GM19463 (cell line): Measurements from ENCODE around the gene GPR137.

Source experiments
- ATAC-seq: cut with Tn5 transposase; IDR thresholded peaks from one replicate; pipeline ENCODE4 v1.9.1; 2021; ENCODE audit warnings: mild to moderate bottlenecking, moderate library complexity; ENCODE audit not compliant: unreplicated experiment

Gene GPR137, protein sequence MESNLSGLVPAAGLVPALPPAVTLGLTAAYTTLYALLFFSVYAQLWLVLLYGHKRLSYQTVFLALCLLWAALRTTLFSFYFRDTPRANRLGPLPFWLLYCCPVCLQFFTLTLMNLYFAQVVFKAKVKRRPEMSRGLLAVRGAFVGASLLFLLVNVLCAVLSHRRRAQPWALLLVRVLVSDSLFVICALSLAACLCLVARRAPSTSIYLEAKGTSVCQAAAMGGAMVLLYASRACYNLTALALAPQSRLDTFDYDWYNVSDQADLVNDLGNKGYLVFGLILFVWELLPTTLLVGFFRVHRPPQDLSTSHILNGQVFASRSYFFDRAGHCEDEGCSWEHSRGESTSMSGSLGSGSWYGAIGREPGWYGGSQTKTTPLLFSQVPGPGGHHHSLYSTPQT

DNA sequence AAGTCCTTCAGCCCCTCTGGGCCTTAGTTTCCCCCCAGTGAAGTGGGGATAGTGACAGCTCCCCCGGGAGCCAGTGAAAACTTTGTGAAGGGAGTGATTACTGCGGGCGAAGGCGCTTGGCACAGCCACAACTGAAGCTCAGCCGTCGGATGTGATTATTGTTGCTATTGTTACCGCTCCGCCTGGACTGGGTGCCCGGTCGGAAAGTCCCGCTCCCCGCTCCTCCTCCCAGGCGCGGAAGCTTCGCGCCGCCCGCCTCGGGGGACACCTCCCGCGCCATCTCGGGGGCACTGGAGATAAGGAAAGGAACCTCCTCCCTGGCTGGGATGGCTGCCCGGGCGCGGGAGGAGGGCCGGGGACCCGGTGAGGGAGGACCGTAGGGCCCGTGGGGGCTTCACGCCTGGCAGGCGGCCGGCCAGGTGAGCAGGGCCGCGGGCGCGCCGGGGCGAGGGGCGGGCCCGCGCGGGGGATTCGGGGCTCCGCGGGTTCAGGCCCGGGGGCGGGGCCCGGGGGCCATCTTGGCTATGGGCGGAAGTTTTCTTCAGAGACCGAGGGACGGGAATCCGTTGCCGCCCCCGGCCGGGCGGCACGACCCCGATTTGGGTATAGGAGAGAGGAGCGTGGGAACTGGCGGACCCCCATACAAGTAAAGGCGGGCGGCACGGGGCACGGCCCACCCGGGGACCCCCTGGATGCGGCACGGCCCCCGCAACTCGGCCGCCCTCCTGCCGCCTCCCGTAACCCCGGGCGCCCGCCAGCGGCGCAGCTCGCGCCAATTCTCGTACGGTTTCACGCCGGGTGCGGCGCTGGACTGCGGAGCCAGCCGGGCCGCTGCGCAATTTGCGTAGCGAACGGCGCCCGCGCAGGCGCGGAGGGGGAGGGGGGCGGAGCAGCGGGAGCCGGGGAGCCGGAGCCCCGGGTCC lies at the start of gene GPR137:
Gene GPR137, plus strand, starts transcription at position 887 of the 923 bp plus-strand sequence. CDS start 677 bp downstream, outside the sequence.
- peak; percentile 53 for ATAC-seq

DNA sequence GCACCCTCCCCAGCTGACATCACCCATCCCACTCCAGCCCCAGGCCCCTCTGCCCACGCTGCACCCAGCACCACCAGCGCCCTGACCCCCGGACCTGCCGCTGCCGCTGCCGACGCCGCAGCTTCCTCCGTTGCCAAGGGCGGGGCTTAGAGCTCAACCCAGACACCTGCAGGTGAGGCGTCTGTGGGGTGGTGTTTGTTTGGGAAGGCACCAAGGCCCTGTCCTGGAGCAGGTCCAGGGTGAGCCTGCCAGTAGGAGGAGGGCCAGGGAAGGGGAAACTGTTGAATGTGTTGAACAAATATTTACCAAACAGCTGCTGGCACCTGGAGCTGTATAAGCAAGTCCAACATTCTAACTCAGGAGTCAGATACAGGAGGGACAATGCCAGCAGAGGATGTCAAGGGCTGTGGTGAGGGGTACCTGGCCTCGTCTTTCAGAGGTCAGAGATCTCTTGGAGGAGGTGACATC lies 48.1 kb upstream of the GPR137 start:
- ATAC-seq = no peak

DNA sequence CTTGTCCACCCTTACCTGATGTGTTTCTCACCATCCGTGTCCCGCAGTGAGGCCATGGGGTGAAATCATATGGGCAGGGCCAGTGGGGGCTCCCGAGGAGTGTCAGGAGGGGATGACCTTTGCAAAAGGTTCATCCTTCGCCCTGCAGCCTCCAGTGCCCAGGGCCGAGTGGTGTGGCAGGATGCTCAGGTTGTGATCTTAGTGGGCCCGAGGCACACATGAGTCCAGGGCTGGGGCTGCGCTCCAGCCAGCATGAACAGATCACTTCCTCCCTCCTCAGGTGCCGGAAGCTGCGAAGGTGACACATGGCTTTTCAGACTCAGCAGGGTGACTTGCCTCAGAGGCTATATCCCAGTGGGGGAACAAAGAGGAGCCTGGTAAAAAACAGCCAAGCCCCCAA lies 47.6 kb upstream of the GPR137 start:
- no peak for ATAC-seq

DNA sequence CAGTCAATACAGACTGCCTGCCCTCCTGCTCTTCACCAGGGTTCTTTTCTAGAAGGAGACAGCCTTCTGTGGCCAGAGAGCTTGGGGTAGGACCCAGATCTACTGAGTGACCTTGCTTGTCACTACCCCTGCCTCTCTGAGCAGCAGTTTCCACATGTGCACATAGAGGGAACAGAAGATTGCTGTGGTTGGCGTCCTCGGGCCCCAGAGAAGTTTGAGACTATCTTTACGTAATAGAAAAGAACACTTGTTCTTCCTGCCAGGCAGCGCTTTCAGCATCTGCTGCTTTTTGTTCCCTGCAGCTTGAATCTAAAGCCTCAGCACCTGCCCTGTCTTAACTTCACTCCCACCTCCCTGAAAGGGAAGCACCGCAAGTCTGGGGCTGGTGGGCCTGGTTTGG lies 46.6 kb upstream of the GPR137 start:
- ATAC-seq = no peak

DNA sequence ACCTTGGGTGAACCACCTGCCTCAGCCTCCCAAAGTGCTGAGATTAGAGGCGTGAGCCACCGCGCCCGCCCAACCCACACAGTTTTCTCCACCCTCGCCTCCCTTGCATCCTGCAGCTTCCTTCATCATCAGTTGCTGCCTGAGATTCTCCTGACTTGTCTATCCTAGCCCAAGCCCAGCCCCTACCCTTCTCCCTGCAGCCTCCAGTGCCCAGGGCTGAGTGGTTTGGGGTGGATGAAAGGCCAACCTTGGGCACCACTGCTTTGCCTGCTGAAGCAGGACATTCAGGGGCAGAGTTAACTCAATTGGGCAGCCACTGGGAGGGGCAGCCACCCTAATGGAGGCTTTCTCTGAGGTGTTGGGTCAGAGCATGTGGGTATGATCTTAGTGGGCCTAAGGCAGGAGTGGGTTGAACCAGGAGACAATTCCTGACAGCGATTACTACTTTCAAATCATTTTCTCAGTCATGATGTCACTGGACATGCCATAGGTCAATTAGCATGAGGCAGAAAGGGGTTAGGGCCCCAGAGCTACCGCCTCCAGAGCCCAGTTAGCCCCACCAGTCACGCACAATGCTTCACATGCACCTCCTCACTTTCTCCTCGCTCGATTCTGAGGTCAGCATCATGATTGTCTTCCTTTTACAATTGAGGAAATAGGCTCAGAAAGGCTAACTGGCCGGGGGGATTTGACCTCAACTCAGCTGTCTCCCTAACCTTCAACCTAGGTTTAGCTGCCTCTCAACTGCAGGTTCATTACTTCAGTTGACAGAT lies 45.8 kb upstream of the GPR137 start:
- ATAC-seq = no peak

DNA sequence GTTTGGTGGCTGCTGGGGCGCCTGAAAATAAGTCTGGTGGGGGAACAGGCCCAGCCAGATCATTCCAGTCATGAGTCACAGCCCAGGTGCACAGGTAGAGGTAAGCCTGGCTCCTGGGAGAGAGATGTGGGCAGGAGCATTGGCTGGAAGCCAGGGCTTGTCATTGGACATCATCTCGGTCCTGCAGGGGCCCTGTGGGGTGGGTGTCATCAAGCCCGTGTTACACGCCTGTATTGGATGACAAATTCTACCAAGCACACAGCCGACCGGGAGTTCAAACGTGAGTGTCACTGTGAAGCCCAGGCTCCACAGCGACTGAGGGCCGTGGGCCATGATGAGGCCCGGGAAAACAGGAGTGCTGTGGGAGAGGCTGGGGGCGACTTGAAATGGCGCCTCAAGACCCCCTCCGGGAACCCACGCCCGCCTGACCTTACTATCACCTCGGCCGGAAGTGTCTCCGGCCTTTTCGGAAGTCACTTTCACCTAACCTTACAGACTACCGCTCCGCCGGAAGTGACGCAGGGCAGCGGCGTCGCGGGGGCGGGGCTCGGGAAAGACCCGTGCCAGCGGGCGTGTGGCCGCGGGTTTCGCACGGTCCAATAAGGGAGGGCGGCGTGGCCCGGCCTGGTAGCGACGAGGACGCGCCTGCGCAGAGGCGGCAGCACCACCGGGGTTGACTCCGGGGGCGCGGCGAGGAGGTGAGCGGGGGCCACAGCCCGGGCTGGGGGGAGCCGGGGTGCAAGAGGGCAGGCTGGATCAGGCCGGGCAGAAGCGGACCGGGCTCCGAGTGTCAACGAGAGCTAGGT lies 45.0 kb upstream of the GPR137 start, which contains the start of gene FKBP2:
Gene FKBP2, plus strand, starts transcription at position 661 of the 806 bp plus-strand sequence. CDS start 1,293 bp downstream, outside the sequence.
- peak; percentile 38 for ATAC-seq

DNA sequence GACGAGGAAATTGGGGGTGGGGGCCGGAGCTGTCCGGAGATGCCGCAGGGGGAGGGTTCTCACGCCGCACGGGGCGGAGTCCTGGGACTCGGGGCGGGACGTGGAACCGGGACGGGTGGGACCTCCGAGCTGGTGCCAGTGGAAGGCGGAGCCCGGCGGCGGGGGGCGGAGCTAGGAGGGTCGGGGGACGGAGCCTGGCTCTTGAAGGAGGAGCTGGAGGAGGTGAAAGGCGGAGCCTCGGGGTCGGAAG lies 44.5 kb upstream of the GPR137 start:
- ATAC-seq = peak; percentile 67

DNA sequence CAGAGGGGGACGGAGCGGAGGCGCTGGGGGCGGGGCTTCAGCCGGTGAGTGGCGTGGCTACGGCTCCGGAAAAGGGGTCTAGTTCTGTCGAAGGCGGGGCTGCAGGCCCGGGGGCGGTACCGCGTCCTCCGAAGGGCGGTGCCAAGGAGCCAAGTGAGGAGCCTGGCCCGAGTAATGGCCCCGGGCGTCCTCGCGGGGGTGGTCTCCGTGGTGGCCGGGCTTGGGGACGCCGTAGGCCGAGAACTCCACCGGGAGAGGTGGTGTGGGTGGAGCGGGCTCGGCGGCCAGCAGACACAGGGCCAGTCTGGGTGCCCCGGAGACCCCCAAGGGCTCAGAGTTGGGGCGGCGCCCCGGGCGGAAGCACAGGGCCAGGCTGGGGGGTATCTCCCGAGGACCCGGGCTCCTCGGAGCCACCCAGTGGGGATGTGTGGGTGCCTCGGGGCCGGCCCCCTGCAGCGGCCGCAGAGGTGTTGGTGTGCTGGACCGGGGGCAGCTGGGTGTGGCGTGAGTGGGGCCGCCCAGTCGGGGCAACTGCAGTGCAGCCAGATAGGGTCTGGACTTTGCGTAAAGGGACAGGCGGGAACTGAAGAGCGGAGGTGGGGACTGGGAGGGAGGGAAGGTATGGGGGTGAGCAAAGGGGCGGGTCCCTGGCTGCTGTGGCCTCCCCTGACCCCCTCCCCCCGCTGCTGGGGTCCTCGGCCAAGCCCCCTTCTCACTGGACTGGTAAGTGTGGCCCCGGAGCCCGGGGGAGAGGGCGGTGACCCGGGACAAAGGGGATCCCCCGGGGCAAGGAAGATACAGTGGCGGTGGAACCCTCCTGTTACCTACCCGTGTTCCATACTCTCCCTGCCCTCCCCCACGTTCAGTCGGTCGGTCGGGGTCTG lies 43.9 kb upstream of the GPR137 start:
- ATAC-seq = peak; percentile 3

DNA sequence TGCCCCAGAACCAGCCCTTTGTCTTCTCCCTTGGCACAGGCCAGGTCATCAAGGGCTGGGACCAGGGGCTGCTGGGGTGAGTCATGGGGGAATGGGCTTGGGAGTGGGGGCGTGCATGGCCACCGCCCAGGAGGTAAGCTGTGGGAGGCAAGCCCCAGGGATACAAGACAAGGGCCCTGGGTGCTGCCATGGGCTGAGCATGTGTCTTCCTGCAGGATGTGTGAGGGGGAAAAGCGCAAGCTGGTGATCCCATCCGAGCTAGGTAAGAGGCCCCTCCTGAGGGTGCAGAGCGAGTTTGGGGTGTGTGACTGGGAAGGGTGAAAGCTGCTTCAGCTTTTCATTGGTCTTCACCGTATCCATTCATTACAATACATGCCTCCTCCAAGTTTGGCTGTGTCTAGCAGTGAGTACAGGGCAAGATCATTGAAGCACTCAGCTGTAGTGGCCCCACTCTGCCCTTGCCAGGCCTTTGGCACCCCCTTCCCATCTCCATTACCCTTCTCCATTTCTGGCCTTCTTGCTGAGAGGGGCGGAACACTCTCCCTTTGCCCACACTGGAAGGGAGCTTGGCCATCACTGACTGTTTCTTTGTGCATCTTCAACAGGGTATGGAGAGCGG lies 42.3 kb upstream of the GPR137 start:
- ATAC-seq = no peak

DNA sequence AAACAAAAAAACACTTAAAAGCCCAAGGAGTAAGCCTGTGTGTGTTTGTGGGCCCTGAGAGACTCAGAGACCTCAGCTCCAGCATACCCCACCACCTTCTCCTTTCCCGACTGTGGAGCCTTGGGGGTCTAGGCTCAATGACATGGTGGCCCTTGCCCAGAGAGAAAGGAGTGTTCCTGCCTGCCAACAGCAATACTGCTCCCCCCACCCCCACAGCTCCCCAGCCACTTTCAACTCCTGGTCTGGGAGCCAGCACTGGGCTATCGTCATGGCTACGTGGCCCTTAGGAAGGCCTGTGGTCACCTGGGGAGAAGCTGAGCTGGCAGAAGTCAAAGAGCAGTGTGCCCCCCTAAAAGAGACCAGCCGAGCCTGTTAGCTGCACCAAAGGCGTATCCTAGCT lies 41.5 kb upstream of the GPR137 start:
- ATAC-seq = no peak

DNA sequence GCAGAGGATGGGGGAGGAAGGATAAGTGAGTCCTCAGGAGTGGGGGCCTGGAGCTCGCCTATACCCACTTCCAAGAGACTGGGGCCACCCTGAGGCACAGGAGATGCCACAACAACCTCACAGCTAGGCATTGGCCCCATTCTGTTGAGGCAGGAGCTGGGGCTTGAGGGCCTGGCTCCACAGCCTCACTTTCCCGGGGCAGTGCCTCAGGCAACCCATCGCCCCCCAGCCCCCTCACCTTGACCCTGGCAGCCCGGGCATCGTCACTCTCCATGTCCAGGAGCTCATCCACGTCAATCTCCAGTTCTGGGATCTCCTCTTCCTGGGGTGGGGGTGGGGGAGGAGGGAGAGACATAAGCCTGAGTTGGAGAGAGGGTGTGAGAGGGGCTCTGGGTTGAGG lies 40.7 kb upstream of the GPR137 start:
- ATAC-seq = no peak

DNA sequence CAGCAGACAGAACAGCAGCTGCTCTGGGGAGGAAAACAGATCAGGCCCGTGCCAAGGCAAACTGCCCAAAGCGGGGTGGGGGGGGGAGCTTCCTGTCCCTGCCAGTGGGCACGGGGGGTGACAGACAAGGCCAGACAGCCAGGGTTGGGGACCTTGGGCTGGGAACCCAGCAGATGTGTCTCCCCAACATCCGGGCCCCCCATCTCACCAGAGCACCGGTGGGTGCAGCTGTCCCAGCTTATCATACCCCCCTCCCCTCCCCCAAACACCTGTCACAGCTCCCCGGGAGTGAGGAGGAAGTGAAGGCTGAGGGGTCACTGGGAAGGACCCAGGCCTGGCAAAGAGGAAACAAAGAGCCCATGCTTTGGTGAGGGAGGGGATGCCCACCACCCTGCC lies 40.2 kb upstream of the GPR137 start:
- ATAC-seq = no peak

DNA sequence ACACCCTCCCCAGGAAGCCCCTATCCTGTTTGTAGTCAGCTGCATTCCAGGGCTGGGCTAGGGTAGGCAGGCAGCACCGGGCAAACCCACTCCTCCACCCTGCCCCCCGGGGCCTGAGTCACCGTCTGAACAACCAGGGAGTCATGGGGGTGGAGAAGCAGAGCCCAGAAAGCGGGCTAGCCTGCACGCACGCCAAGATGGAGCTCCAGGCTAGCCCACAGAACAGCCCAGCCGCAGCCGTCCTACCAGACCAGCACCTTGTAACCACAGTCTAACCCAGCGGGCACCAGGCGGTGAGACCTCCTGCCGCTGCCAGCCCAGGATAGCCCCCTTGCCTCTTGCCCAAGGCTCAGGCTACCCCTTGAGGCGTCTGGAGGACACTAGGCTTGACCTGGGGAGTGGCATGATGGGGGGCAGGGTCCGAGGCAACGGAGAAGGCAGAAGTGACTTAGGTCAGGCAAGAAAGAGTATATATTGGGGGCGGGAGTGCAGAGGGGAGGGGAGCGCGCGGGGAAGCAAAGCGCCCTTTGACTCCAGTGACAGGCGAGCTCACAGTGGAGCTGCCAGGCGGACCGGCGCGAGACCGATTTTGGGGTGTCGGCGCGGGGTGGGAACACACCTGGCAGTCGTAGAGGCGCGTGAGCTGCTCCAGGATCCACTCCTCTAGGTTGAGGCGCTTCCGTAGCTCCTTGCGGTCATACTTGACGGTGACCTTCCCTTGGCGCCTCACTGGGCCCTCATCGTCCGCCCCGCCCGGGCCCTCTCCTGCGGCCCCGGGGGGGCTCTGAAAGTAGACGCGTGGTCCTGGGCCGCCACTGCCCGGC lies 39.6 kb upstream of the GPR137 start:
- ATAC-seq = no peak

DNA sequence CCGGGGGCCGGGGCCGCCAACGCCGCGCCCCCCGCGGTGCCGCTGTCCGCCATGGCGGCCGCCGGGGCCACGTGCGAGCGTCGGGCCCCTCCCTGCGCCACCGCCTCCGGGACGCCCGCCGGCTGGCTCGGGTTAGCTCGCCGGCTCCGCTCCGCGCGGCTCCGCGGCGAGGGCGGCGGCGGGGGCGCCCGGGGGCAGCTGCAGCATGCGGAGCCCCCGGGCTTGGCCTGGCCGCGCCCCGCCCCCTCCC lies 39.1 kb upstream of the GPR137 start:
- peak; percentile 4 for ATAC-seq

DNA sequence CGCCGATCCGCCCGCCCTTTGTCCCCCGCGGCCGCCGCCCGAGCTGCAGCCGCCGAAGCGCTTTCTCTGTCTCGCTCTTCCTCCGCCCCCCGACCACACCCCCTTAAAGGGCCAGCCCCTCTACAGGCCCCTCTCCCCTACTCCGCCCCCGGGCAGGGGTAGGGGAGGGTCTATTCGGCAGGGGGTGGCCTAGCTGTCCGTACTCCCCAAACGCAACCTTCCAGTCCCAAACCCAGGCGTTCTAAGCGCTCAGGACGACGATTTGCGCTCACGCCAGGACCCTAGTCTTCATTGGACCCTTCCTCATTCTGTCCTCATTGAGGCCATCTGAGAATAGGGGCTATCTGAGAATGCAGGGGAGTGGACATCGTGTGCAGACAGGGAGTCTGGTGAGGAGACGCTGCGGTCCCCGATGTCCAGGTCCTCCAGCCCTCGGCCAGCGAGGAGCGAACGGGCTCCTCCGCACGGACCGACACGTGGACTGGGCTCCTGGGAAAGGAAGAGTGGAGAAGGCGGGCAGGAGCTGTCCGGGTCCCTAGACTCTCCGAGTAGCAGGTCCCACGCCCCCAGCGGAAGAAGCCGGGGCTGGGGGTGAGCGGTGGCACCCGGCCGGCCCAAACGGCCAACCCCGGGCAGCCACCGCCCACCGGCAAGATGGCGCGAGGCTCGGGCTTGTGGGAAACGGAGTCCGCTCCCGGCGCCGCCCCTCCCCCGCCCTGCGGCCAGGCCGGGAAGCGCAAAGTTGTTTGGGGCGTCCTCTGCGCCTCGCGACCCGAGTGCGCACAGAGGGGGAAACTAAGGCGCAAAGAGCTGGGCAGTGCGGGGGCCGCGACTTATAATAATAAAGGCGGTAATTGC lies 38.5 kb upstream of the GPR137 start, which contains the start of gene PPP1R14B:
Gene PPP1R14B, minus strand, starts transcription at position 73 of the 858 bp plus-strand sequence. CDS start 270 bp downstream, outside the sequence.
- peak; percentile 38 for ATAC-seq

DNA sequence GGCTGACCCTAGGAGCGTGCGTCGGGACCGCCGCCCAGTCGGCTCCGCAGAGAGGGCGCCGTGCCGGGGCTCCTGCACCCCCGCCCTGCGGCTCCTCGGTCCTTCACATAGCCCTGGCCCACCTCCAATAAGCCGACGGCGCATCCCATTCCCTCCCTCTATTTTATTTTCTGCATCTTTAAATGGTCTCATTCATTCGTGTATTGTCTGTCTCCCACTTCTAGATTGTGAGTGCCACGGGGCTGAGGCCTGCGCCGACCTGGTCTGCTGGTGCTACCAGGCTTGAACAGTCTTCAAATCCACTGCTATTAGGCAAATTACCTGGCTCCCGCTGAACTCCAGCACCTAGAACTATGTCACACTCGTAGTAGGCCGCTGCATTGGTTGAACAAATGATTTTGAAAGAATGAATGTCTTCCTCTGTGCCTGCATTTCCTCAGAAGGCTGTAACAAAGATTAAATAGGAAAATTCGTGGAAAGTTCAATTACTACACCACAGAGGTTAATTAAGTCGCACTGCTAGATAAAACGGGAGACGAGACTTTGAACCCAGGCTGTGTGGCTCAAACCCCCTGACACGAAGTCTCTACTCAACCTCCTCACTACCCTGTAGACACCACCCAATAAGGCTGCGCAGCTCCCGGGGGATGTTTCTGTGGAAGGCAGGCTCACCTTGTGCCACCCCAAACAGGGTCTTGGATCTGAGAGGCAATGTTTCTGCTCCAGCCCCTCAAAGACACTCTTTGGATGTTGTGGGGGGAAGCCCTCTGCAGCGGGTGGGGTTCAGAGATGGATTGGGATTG lies 37.7 kb upstream of the GPR137 start:
- ATAC-seq = no peak
